Uterus (tissue), 2 donors: ENCODE data around the gene KIAA1549.

Experiments
- POLR2A ChIP-seq, 2 donors: fragments of 450-650 bp; IDR thresholded peaks; one replicate each; pipeline ENCODE4 v1.6.1; 2016; ENCODE audit warnings: antibody characterized with exemption in 2 of 2, mild to moderate bottlenecking in 1 of 2, moderate library complexity in 1 of 2
- TF ChIP-seq, protein P1 (sequence below), 4 experiments: fragments of 200-600 bp in 2 of 4; fragments of 450-650 bp in 2 of 4; sonication (generic) in 2 of 4; IDR thresholded peaks; one replicate each; pipeline ENCODE4 v1.5.1; 2016 to 2019; ENCODE audit warnings: antibody characterized with exemption in 4 of 4, mild to moderate bottlenecking in 2 of 4, moderate library complexity in 1 of 4

DNA sequence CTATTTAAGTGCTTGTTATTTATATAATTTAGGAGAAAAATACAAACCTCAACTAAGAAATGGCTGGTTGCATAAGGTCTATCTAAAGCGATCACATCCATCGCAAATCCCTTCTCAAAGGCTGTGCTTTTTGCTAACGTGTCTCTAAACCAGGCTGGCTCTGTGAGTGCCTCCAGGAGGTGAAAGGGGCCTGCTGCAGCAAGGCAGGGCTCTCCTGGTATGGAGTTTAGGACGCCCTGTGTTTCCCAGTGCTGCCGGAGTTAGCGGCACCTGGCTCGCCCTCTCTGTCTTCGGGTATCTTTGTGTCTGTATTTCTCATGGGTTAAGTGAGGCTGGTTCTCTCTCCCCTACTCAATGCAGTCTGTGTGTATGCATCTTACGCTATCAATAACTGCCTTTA lies 114.8 kb downstream of the KIAA1549 start:
- TF ChIP-seq, protein P1, sequence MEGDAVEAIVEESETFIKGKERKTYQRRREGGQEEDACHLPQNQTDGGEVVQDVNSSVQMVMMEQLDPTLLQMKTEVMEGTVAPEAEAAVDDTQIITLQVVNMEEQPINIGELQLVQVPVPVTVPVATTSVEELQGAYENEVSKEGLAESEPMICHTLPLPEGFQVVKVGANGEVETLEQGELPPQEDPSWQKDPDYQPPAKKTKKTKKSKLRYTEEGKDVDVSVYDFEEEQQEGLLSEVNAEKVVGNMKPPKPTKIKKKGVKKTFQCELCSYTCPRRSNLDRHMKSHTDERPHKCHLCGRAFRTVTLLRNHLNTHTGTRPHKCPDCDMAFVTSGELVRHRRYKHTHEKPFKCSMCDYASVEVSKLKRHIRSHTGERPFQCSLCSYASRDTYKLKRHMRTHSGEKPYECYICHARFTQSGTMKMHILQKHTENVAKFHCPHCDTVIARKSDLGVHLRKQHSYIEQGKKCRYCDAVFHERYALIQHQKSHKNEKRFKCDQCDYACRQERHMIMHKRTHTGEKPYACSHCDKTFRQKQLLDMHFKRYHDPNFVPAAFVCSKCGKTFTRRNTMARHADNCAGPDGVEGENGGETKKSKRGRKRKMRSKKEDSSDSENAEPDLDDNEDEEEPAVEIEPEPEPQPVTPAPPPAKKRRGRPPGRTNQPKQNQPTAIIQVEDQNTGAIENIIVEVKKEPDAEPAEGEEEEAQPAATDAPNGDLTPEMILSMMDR (IDR thresholded peaks at IDR 0.05): no peak
- TF ChIP-seq POLR2A (IDR thresholded peaks at IDR 0.05): no peak
